ENCODE measurements around the gene KCNA1. TPM values are rescaled to one million over a fixed set of nuclear protein-coding genes. Genes with fewer than 3 reads are reported as not detected.

Gene KCNA1
- total and polyA plus RNA-seq, 12 donors = 0.22 TPM; not detected in 11

- Histone ChIP-seq H3K27me3 (peaks cover 0 to 41% (median 26%) of the 10 kb centered on the region in 7 donors), H3K4me3 (no peak overlapping the region), H3K27ac (no peak overlapping the region), H3K4me1 (no peaks in the 10 kb centered on the region), H3K36me3 (no peaks in the 10 kb centered on the region), H3K9me3 (peaks cover 0 to 8% (median 0%) of the 10 kb centered on the region in 11 donors)
- no peak for TF ChIP-seq CTCF (IDR thresholded peaks at IDR 0.05)
- no peak for DNase-seq
- WGBS, 2 donors = 70 to 73% methylated on average over 5 of the region's 5 CpGs
- no peak for ATAC-seq
- intact Hi-C loops (cut with DNase I) = no loop called here
Measured at GRCh38 chr12:4900327-4900726, 9.4 kb upstream of the KCNA1 start.

GRCh38 chr12:4905316-4905715 is 4.4 kb upstream of the KCNA1 start:
- intact Hi-C loops (cut with DNase I) = no loop called here
- Histone ChIP-seq H3K9me3 (peaks cover 0 to 8% (median 0%) of the 10 kb centered on the region in 11 donors), H3K27ac (no peak overlapping the region), H3K27me3 (peaks cover 7 to 87% (median 73%) of the 10 kb centered on the region in 7 donors), H3K4me1 (peaks cover 3 to 18% (median 17%) of the 10 kb centered on the region in 9 donors), H3K36me3 (no peaks in the 10 kb centered on the region), H3K4me3 (no peak overlapping the region)
- DNase-seq (no peak), ATAC-seq (no peak)
- no peak for TF ChIP-seq CTCF (IDR thresholded peaks at IDR 0.05)

GRCh38 chr12:4908684-4909409 is 858 bp upstream of the KCNA1 start:
- H3K36me3 ChIP-seq = no peaks in the 10 kb centered on the region
- peaks cover 10 to 98% (median 91%) of the 10 kb centered on the region in 7 donors for H3K27me3 ChIP-seq
- DNase-seq = no peak
- ATAC-seq = peak in 3 of 8 donors; percentile 22 to 52 (median 32)
- H3K4me3 ChIP-seq = peak overlapping the region in 8 of 10 donors; percentile 18 to 51 (median 43)
- intact Hi-C loops (cut with DNase I) = no loop called here
- peak in 1 of 9 donors; percentile 10 for TF ChIP-seq CTCF (IDR thresholded peaks at IDR 0.05)
- H3K4me1 ChIP-seq = peaks cover 3 to 31% (median 25%) of the 10 kb centered on the region in 9 donors
- H3K27ac ChIP-seq = no peak overlapping the region
- 2% methylated on average over 31 of the region's 31 CpGs for WGBS, 2 donors
- H3K9me3 ChIP-seq = no peaks in the 10 kb centered on the region

GRCh38 chr12:4909410-4909733 is 333 bp upstream of the KCNA1 start:
- peaks cover 3 to 31% (median 25%) of the 10 kb centered on the region in 9 donors for H3K4me1 ChIP-seq
- no peak for TF ChIP-seq CTCF (IDR thresholded peaks at IDR 0.05)
- WGBS, 2 donors = 1 to 2% methylated on average over 24 of the region's 24 CpGs
- no peaks in the 10 kb centered on the region for H3K9me3 ChIP-seq
- no peaks in the 10 kb centered on the region for H3K36me3 ChIP-seq
- peak overlapping the region; percentile 18 to 51 (median 41) for H3K4me3 ChIP-seq
- peaks cover 10 to 100% (median 91%) of the 10 kb centered on the region in 7 donors for H3K27me3 ChIP-seq
- H3K27ac ChIP-seq = no peak overlapping the region
- intact Hi-C loops (cut with DNase I) = no loop called here
- no peak for DNase-seq
- ATAC-seq = peak in 5 of 8 donors; percentile 14 to 38 (median 24)
